Measurements from ENCODE around the gene ANKRD26.
A peak's percentile ranks its signal among the peaks of the same experiment; 100 is the strongest.

The ANKRD26 gene

DNA sequence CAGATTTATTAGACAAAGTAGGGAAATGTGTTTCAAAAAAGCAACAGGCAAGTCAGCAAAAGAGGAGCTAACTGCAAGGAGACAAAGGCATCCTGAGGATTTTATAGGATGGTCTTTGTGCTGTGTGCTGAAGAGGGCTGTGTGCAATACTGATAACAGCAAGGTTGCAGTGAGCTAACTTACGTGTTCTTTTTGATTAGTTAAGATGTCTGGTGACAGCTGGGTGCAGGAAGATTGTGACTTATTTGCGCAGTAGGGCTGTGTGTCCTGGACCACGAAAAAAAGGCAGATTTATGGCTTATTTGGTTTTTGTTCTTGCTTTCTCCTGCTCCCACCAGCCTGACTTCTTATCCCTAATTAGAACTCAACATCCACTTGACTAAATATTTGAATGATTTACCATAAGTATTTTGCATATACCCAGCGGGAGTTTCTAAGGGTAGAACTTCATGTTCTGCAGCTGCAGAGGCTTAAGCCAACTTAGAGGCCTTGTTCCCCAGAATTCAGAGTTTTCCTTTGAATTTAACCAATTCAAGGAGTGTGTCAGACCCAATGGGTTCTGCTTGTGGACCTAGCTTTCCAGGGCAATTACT lies 119.0 kb downstream of the ANKRD26 start:
- no peak for DNase-seq (ENCODE audit: low spot score)
- no peak overlapping the region for H3K4me3 Mint-ChIP-seq
- no peaks in the 10 kb centered on the region for H3K27me3 Mint-ChIP-seq (ENCODE audit: low read depth)
- H3K4me1 Mint-ChIP-seq (ENCODE audit: low read depth) = peaks cover 2% of the 10 kb centered on the region
- H3K36me3 Mint-ChIP-seq (ENCODE audit: low read depth) = no peaks in the 10 kb centered on the region
- H3K9me3 Mint-ChIP-seq = no peaks in the 10 kb centered on the region
- H3K27ac Mint-ChIP-seq = no peak overlapping the region

DNA sequence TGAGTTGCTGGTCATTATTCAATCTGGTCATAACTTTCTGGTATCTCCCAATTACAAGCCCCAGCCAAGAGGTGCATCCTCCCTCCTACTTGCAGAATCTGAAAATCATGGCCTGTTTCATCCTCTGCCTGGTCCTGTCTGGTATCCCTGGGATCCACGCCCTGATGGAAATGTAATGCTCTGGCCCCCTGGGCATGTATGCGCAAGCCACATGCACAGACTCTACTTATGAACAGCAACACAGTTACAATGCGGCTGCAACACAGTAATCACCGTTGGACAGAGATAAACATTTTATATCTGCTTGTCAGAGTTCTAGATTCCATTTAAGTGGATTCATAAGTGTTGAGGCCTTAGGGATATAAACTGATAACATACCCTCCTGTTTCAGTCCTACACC lies 121.8 kb downstream of the ANKRD26 start:
- H3K36me3 Mint-ChIP-seq (ENCODE audit: low read depth) = no peaks in the 10 kb centered on the region
- H3K4me1 Mint-ChIP-seq (ENCODE audit: low read depth) = peaks cover 2% of the 10 kb centered on the region
- no peak for DNase-seq (ENCODE audit: low spot score)
- no peak overlapping the region for H3K4me3 Mint-ChIP-seq
- H3K27ac Mint-ChIP-seq = no peak overlapping the region
- H3K9me3 Mint-ChIP-seq = no peaks in the 10 kb centered on the region
- H3K27me3 Mint-ChIP-seq (ENCODE audit: low read depth) = no peaks in the 10 kb centered on the region

DNA sequence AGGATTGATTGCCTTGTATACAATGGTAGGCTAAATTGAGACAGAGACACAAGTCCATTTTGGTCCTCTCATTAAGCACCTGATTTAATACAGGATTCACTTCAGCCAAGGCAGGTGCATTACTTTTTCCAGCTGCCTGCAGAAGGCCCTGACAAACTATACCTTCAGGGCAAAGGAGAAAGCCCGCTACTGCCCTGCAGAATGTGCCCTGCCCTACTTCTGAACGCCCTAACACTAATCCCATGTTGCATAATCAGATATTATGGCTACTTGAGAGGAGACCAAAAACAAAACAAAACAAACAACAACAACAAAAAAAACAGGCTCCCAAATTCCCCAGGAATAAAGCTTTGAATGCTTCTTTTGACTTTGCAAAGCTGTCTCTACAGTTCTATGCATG lies 122.7 kb downstream of the ANKRD26 start:
- H3K27me3 Mint-ChIP-seq (ENCODE audit: low read depth) = no peaks in the 10 kb centered on the region
- no peaks in the 10 kb centered on the region for H3K36me3 Mint-ChIP-seq (ENCODE audit: low read depth)
- no peak overlapping the region for H3K4me3 Mint-ChIP-seq
- no peak overlapping the region for H3K27ac Mint-ChIP-seq
- no peaks in the 10 kb centered on the region for H3K9me3 Mint-ChIP-seq
- peaks cover 2% of the 10 kb centered on the region for H3K4me1 Mint-ChIP-seq (ENCODE audit: low read depth)
- no peak for DNase-seq (ENCODE audit: low spot score)

DNA sequence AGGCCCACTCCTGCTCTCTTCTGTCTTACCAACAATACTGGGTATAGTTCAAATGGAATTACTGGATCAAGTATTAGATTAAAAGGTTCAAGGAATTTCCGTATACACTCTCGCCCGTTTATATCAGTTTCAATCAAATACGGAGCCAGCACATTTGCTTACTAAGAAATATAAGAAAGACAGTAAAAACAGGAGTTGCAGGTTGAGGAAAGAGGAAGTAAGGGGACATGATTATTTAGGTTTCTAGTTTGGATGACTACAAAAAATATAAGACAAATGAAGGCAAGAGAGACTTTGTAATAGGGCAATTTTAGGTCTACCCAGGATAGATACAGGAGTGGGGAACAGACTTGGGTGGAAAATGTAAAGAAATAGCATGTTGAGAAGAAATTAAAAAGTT lies 129.6 kb downstream of the ANKRD26 start:
- Mint-ChIP-seq H3K36me3 (ENCODE audit: low read depth) (peaks cover 3% of the 10 kb centered on the region), H3K27me3 (ENCODE audit: low read depth) (no peaks in the 10 kb centered on the region), H3K4me1 (ENCODE audit: low read depth) (peaks cover 26% of the 10 kb centered on the region), H3K27ac (no peak overlapping the region), H3K4me3 (no peak overlapping the region), H3K9me3 (peaks cover under 1% of the 10 kb centered on the region)
- DNase-seq (ENCODE audit: low spot score) = no peak

DNA sequence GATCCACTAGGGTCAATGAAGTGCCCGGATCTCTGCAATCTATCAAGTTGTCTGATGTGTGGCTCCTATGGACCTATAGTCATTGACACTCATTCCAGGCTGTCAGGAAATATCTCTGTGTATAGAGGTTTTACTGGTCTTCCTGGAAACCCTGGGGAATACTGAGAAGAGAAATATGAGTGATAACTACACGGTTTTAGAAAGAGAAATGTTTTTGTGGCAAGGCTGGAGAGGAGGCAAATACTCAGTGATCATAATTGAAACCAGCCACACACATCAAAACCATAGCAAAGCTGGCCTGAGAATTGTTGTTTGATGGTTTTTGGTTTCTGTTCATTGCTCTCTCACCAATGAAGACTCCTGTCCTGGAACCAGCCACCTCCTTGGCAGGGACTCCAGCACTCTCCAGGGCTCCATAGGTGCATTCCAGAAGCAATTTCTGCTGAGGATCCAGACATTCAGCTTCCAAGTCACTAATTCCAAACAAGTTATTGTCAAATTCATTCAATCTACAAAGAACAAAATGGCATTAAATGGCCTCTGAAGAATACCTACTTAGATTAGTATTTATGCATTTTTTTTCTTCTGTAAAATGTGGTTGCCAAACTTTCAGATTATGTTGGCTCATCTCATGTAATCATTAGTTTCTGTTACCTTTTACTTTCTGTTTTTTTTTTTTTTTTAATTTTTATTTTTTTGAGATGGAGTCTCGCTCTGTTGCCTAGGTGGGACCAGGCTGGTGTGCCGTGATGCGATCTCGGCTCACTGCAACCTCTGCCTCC lies 131.0 kb downstream of the ANKRD26 start:
- Mint-ChIP-seq H3K4me3 (peak overlapping the region; percentile 33), H3K9me3 (peaks cover 4% of the 10 kb centered on the region), H3K4me1 (ENCODE audit: low read depth) (peaks cover 26% of the 10 kb centered on the region), H3K27me3 (ENCODE audit: low read depth) (no peaks in the 10 kb centered on the region), H3K36me3 (ENCODE audit: low read depth) (peaks cover 5% of the 10 kb centered on the region), H3K27ac (peak overlapping the region; percentile 56)
- DNase-seq (ENCODE audit: low spot score) = peak; percentile 29

DNA sequence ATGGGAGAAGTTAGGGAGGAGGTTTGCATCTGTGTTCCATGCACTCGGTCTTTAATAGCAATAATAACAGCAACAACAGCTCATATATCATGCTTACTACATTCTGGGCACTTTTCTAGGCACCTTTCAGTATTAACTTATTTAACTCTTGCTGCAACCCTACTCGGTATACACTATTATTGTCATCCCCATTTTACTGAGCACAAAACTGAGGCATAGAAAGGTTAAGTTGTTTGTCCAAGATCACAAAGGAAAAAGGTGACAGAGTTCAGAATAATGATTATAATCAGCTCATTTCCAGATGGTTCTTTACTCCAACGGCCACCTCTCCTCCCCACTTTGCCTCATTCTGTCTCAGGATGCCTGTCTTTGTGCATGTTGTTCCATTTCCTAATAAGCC lies 137.5 kb downstream of the ANKRD26 start:
- peaks cover 3% of the 10 kb centered on the region for H3K36me3 Mint-ChIP-seq (ENCODE audit: low read depth)

DNA sequence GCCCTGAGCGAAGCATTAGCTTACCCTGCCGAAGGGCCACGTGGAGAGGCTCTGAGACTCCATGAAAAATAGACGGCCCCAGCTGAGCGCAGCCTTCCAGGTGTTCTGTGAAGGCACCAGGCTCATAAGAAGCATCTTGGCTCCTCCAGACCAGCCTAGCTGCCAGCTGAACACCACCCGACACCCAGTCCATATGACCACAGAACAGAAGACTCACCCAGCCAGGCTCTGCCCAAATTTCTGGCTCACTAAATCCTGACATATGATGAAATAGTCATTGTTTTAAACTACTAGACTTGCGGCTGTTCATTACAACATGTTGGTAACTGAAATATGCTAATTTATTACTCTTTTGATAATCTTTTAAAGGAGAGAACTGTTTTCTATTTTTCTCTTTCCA lies 140.0 kb downstream of the ANKRD26 start:
- Mint-ChIP-seq H3K27me3 (ENCODE audit: low read depth) (no peaks in the 10 kb centered on the region), H3K9me3 (no peaks in the 10 kb centered on the region), H3K27ac (no peak overlapping the region), H3K36me3 (ENCODE audit: low read depth) (no peaks in the 10 kb centered on the region), H3K4me3 (no peak overlapping the region), H3K4me1 (ENCODE audit: low read depth) (peaks cover 13% of the 10 kb centered on the region)
- no peak for DNase-seq (ENCODE audit: low spot score)

More for the DNA sequence above, 137.5 kb downstream of the ANKRD26 start:
- Mint-ChIP-seq H3K4me3 (no peak overlapping the region), H3K4me1 (ENCODE audit: low read depth) (peaks cover 18% of the 10 kb centered on the region), H3K9me3 (peaks cover 4% of the 10 kb centered on the region), H3K27ac (no peak overlapping the region), H3K27me3 (ENCODE audit: low read depth) (no peaks in the 10 kb centered on the region)
- no peak for DNase-seq (ENCODE audit: low spot score)

DNA sequence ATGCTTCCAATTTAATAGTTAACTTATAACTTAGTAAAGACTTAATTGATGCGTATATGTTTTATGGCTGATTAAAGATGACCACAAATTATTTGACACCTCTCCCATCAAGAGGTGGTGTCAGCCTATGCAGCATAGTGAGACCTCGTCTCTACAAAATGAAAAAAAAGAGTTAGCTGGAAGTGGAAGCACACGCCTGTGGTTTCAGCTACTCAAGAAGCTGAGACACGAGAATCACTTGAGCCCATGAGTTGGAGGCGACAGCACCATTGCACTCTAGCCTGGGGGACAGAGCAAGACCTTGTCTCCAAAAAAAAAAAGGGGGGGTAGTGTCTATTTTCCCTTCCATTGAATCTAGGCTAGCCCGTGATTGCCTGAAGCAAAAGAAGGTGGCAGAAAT lies 140.5 kb downstream of the ANKRD26 start:
- Mint-ChIP-seq H3K4me1 (ENCODE audit: low read depth) (peaks cover 13% of the 10 kb centered on the region), H3K9me3 (no peaks in the 10 kb centered on the region), H3K27me3 (ENCODE audit: low read depth) (no peaks in the 10 kb centered on the region), H3K4me3 (no peak overlapping the region), H3K36me3 (ENCODE audit: low read depth) (no peaks in the 10 kb centered on the region), H3K27ac (no peak overlapping the region)
- DNase-seq (ENCODE audit: low spot score) = no peak
